ENCODE measurements around the gene TRPT1. TPM values are rescaled to one million over a fixed set of nuclear protein-coding genes. Genes with fewer than 3 reads are reported as not detected.
A peak's percentile ranks its signal among the peaks of the same experiment; 100 is the strongest.

The TRPT1 gene
- total RNA-seq, 2 experiments from 2014 or later, result 37.8 to 44.8 TPM

- peak within 1 kb of the TSS; percentile 98 for H3K27ac Mint-ChIP-seq
Observed at GRCh38 chr11:64185693-64186491, 40.1 kb downstream of the TRPT1 start, which contains the start of gene STIP1. TSS of gene STIP1 (plus strand) at chr11:64186171. CDS start at chr11:64186262, 91 bp downstream.

GRCh38 chr11:64185175-64185692 is 40.8 kb downstream of the TRPT1 start:
- Mint-ChIP-seq H3K36me3 (ENCODE audit: low read depth) (peaks cover 24% of the 10 kb centered on the region), H3K4me3 (peak overlapping the region; percentile 93), H3K4me1 (ENCODE audit: low read depth) (peaks cover 53% of the 10 kb centered on the region), H3K27me3 (ENCODE audit: low read depth) (no peaks in the 10 kb centered on the region), H3K9me3 (ENCODE audit: insufficient read depth) (no peaks in the 10 kb centered on the region), H3K27ac (peak overlapping the region; percentile 98)
- POLR2A ChIA-PET, result interaction anchor here (0.6 to 9.3 kb wide), 29 partner anchors 10 to 1344 kb away, joined by 3 to 162 read pairs (median 4); partner anchors contain the start of genes BAD, ESRRA, FERMT3 and MACROD1
- DNase-seq, result peak; percentile 60
- CTCF ChIA-PET, result interaction anchor here (1.0 to 9.2 kb wide), 10 partner anchors 21 to 186 kb away, joined by 3 to 87 read pairs (median 4); partner anchors contain the start of genes CATSPERZ, ESRRA, FERMT3 and FKBP2
- peak; percentile 5 for ATAC-seq

More at GRCh38 chr11:64185693-64186491, 40.1 kb downstream of the TRPT1 start, which contains the start of gene STIP1:
- DNase-seq (peak; percentile 99), ATAC-seq (peak; percentile 92)
- CTCF ChIA-PET, result interaction anchor here (1.0 to 9.2 kb wide), 10 partner anchors 20 to 186 kb away, joined by 3 to 87 read pairs (median 4); partner anchors contain the start of genes CATSPERZ, ESRRA, FERMT3 and FKBP2
- Mint-ChIP-seq H3K27me3 (ENCODE audit: low read depth) (no peaks in the 10 kb centered on the region), H3K9me3 (ENCODE audit: insufficient read depth) (no peaks in the 10 kb centered on the region), H3K36me3 (ENCODE audit: low read depth) (peaks cover 28% of the 10 kb centered on the region), H3K4me1 (ENCODE audit: low read depth) (peaks cover 54% of the 10 kb centered on the region), H3K4me3 (peak within 1 kb of the TSS; percentile 93)
- POLR2A ChIA-PET, result interaction anchor here (0.6 to 9.3 kb wide), 24 partner anchors 10 to 1344 kb away, joined by 3 to 162 read pairs (median 6); partner anchors contain the start of genes BAD, ESRRA, FERMT3 and MACROD1

- no peak for ATAC-seq
- Mint-ChIP-seq H3K9me3 (ENCODE audit: insufficient read depth) (no peaks in the 10 kb centered on the region), H3K36me3 (ENCODE audit: low read depth) (peaks cover 15% of the 10 kb centered on the region), H3K4me1 (ENCODE audit: low read depth) (peaks cover 48% of the 10 kb centered on the region), H3K4me3 (peak overlapping the region; percentile 93), H3K27ac (no peak overlapping the region), H3K27me3 (ENCODE audit: low read depth) (no peaks in the 10 kb centered on the region)
- ChIA-PET POLR2A (interaction anchor here (0.7 to 1.1 kb wide), 2 partner anchors 8 to 53 kb away, joined by 3 read pairs; no protein-coding TSS in a partner anchor), CTCF (no interaction called here)
- DNase-seq, result no peak
Observed at GRCh38 chr11:64183890-64184289, 42.1 kb downstream of the TRPT1 start.

GRCh38 chr11:64181506-64182411 is 44.2 kb downstream of the TRPT1 start:
- ChIA-PET CTCF (interaction anchor here (1.1 to 1.6 kb wide), 5 partner anchors 15 to 344 kb away, joined by 3 to 5 read pairs (median 5); partner anchors contain the start of genes ESRRA and FERMT3), POLR2A (interaction anchor here (0.6 to 1.5 kb wide), 4 partner anchors 18 to 180 kb away, joined by 3 to 8 read pairs (median 3); partner anchors contain the start of gene FERMT3)
- Mint-ChIP-seq H3K9me3 (ENCODE audit: insufficient read depth) (no peaks in the 10 kb centered on the region), H3K36me3 (ENCODE audit: low read depth) (peaks cover 9% of the 10 kb centered on the region), H3K4me3 (no peak overlapping the region), H3K27ac (no peak overlapping the region), H3K4me1 (ENCODE audit: low read depth) (peaks cover 57% of the 10 kb centered on the region), H3K27me3 (ENCODE audit: low read depth) (no peaks in the 10 kb centered on the region)
- no peak for ATAC-seq
- peak; percentile 64 for DNase-seq

GRCh38 chr11:64180891-64181290 is 45.1 kb downstream of the TRPT1 start:
- H3K4me1 Mint-ChIP-seq (ENCODE audit: low read depth), result peaks cover 60% of the 10 kb centered on the region
- no peak overlapping the region for H3K4me3 Mint-ChIP-seq
- H3K27me3 Mint-ChIP-seq (ENCODE audit: low read depth), result no peaks in the 10 kb centered on the region
- CTCF ChIA-PET, result interaction anchor here (1.1 kb wide), 3 partner anchors 26 to 343 kb away, joined by 3 to 5 read pairs (median 5); partner anchors contain the start of gene FERMT3
- peaks cover 7% of the 10 kb centered on the region for H3K36me3 Mint-ChIP-seq (ENCODE audit: low read depth)
- POLR2A ChIA-PET, result interaction anchor here (1.3 to 1.5 kb wide), 2 partner anchors 26 to 59 kb away, joined by 3 to 8 read pairs; partner anchors contain the start of gene FERMT3
- ATAC-seq, result no peak
- no peak for DNase-seq
- H3K9me3 Mint-ChIP-seq (ENCODE audit: insufficient read depth), result no peaks in the 10 kb centered on the region
- H3K27ac Mint-ChIP-seq, result no peak overlapping the region

GRCh38 chr11:64178951-64179639 is 46.9 kb downstream of the TRPT1 start:
- H3K4me1 Mint-ChIP-seq (ENCODE audit: low read depth), result peaks cover 50% of the 10 kb centered on the region
- H3K27me3 Mint-ChIP-seq (ENCODE audit: low read depth), result no peaks in the 10 kb centered on the region
- POLR2A ChIA-PET, result interaction anchor here (0.8 kb wide), 1 partner anchor 28 kb away, joined by 3 read pairs; the partner anchor contains the start of gene FERMT3
- no peak for ATAC-seq
- no peak overlapping the region for H3K27ac Mint-ChIP-seq
- CTCF ChIA-PET, result no interaction called here
- no peak for DNase-seq
- H3K9me3 Mint-ChIP-seq (ENCODE audit: insufficient read depth), result no peaks in the 10 kb centered on the region
- peaks cover 3% of the 10 kb centered on the region for H3K36me3 Mint-ChIP-seq (ENCODE audit: low read depth)
- no peak overlapping the region for H3K4me3 Mint-ChIP-seq

- H3K36me3 Mint-ChIP-seq (ENCODE audit: low read depth), result peaks cover 6% of the 10 kb centered on the region
- H3K27me3 Mint-ChIP-seq (ENCODE audit: low read depth), result no peaks in the 10 kb centered on the region
- no peak for ATAC-seq
- POLR2A ChIA-PET, result no interaction called here
- H3K4me3 Mint-ChIP-seq, result no peak overlapping the region
- CTCF ChIA-PET, result no interaction called here
- no peak for DNase-seq
- H3K9me3 Mint-ChIP-seq (ENCODE audit: insufficient read depth), result no peaks in the 10 kb centered on the region
- H3K27ac Mint-ChIP-seq, result no peak overlapping the region
- peaks cover 41% of the 10 kb centered on the region for H3K4me1 Mint-ChIP-seq (ENCODE audit: low read depth)
Observed at GRCh38 chr11:64178203-64178602, 47.8 kb downstream of the TRPT1 start.

GRCh38 chr11:64176751-64177150 is 49.2 kb downstream of the TRPT1 start:
- ChIA-PET POLR2A (no interaction called here), CTCF (interaction anchor here (1.3 kb wide), 2 partner anchors 13 to 28 kb away, joined by 3 to 5 read pairs; no protein-coding TSS in a partner anchor)
- Mint-ChIP-seq H3K4me3 (no peak overlapping the region), H3K27ac (peak overlapping the region; percentile 66), H3K9me3 (ENCODE audit: insufficient read depth) (no peaks in the 10 kb centered on the region), H3K27me3 (ENCODE audit: low read depth) (no peaks in the 10 kb centered on the region), H3K36me3 (ENCODE audit: low read depth) (peaks cover 6% of the 10 kb centered on the region), H3K4me1 (ENCODE audit: low read depth) (peaks cover 33% of the 10 kb centered on the region)
- DNase-seq, result peak; percentile 48
- ATAC-seq, result peak; percentile 31
